Hepatocyte (in vitro differentiated cells): ENCODE data around the gene NUDT3. TPM values are rescaled to one million over a fixed set of nuclear protein-coding genes. Genes with fewer than 3 reads are reported as not detected.

Experiments used
- DNase-seq: peaks from one replicate; pipeline ENCODE4 v3.0.0-alpha.2; 2016; ENCODE audit warnings: low spot score
- H2AFZ ChIP-seq: fragments of 200-600 bp; sonication (generic); 2 replicates; pipeline ENCODE4 v1.6.0; 2016; ENCODE audit warnings: antibody characterized with exemption, mild to moderate bottlenecking
- H3K27ac ChIP-seq: fragments of 200-600 bp; sonication (generic); 2 replicates; pipeline ENCODE4 v1.5.1; 2016; ENCODE audit warnings: mild to moderate bottlenecking
- H3K27me3 ChIP-seq: fragments of 200-600 bp; sonication (generic); 2 replicates; pipeline ENCODE4 v1.6.1; 2016
- H3K36me3 ChIP-seq: fragments of 200-600 bp; sonication (generic); replicated peaks from 2 replicates; pipeline ENCODE4 v1.5.1; 2016; ENCODE audit warnings: low read depth; ENCODE audit not compliant: insufficient read depth
- H3K4me1 ChIP-seq: fragments of 200-600 bp; sonication (generic); 2 replicates; pipeline ENCODE4 v1.5.1; 2016; ENCODE audit warnings: mild to moderate bottlenecking, moderate library complexity; ENCODE audit not compliant: insufficient read depth
- H3K4me2 ChIP-seq: fragments of 200-600 bp; sonication (generic); 2 replicates; pipeline ENCODE4 v1.6.0; 2016
- H3K4me3 ChIP-seq: fragments of 200-600 bp; sonication (generic); 2 replicates; pipeline ENCODE4 v1.5.1; 2016; ENCODE audit warnings: mild to moderate bottlenecking
- H3K79me2 ChIP-seq: fragments of 200-600 bp; sonication (generic); 2 replicates; pipeline ENCODE4 v1.6.0; 2017; ENCODE audit warnings: mild to moderate bottlenecking
- H3K9me2 ChIP-seq: fragments of 200-600 bp; sonication (generic); replicated peaks from 2 replicates; pipeline ENCODE4 v1.6.0; 2017; ENCODE audit warnings: mild to moderate bottlenecking; ENCODE audit not compliant: insufficient read depth
- H3K9me3 ChIP-seq: fragments of 200-600 bp; sonication (generic); 2 replicates; pipeline ENCODE4 v1.5.1; 2016; ENCODE audit warnings: low read depth, mild to moderate bottlenecking
- H4K20me1 ChIP-seq: fragments of 200-600 bp; sonication (generic); 2 replicates; pipeline ENCODE4 v1.6.0; 2016; ENCODE audit warnings: mild to moderate bottlenecking; ENCODE audit not compliant: insufficient read depth, poor library complexity, severe bottlenecking
- CTCF ChIP-seq: fragments of 200-600 bp; sonication (generic); IDR thresholded peaks from 2 replicates; pipeline ENCODE4 v1.5.1; 2016; ENCODE audit warnings: antibody characterized with exemption, mild to moderate bottlenecking; ENCODE audit not compliant: poor library complexity
- EZH2 ChIP-seq: fragments of 200-600 bp; sonication (generic); IDR thresholded peaks from 2 replicates; pipeline ENCODE4 v1.6.1; 2016; ENCODE audit warnings: antibody characterized with exemption, mild to moderate bottlenecking, borderline replicate concordance
- EZH2phosphoT487 ChIP-seq: fragments of 200-600 bp; sonication (generic); IDR thresholded peaks from one replicate; pipeline ENCODE4 v1.6.1; 2018; ENCODE audit warnings: antibody characterized with exemption, mild to moderate bottlenecking, low read depth, moderate library complexity; ENCODE audit not compliant: unreplicated experiment, severe bottlenecking
- WGBS: methylation state at CpG from one replicate; pipeline ENCODE4 v1.1.6; 2016; ENCODE audit warnings: low lambda C conversion rate; ENCODE audit errors: missing lambda C conversion rate; 5-methylcytosine and 5-hydroxymethylcytosine counted together
- polyA plus RNA-seq: library from polyadenylated mRNA; unstranded; fragments of >200 nt; fragmentation: Nextera tagmentation; extraction: Ambion mirVana; gene quantifications from 2 replicates; pipeline ENCODE4 v1.2.1, GENCODE V29; 2016
- total RNA-seq: library from RNA; depleted of rRNA; stranded (reverse); fragments of >200 nt; gene quantifications from 2 replicates; pipeline ENCODE4 v1.2.3, GENCODE V29; 2014

The NUDT3 gene
- total and polyA plus RNA-seq, 2 experiments from 2014 or later: 6.2 to 20.4 TPM

DNA sequence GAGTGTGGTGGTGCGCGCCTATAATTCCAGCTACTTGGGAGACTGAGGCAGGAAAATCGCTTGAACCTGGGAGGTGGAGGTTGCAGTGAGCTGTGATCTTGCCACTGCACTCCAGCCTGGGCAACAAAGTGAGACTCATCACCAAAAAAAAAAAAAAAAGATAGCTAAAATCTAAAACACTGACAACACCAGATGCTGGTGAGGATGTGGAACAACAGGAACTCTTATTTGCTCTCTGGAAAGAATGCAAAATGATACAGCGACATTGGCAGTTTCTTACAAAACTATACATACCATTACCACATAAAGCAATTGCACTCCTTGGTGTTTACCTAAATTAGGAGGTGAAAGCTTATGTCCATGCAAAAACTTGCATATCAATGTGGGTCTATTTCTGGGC is 80.2 kb downstream of the NUDT3 start:
- Histone ChIP-seq H3K4me1 (peaks cover 2% of the 10 kb centered on the region), H2AFZ (no peak overlapping the region), H3K4me2 (no peak overlapping the region), H3K27me3 (no peaks in the 10 kb centered on the region), H3K9me3 (no peaks in the 10 kb centered on the region), H4K20me1 (no peaks in the 10 kb centered on the region), H3K79me2 (peaks cover 73% of the 10 kb centered on the region), H3K27ac (no peak overlapping the region), H3K36me3 (no peaks in the 10 kb centered on the region), H3K9me2 (no peaks in the 10 kb centered on the region), H3K4me3 (no peak overlapping the region)
- 90% methylated on average over 4 of the region's 4 CpGs for WGBS
- DNase-seq: no peak
- TF ChIP-seq EZH2 (no peak), CTCF (no peak), EZH2phosphoT487 (no peak)

GRCh38 chr6:34310817-34311216 is 81.7 kb downstream of the NUDT3 start:
- H3K36me3 ChIP-seq: no peaks in the 10 kb centered on the region
- no peak overlapping the region for H3K4me2 ChIP-seq
- H3K4me3 ChIP-seq: no peak overlapping the region
- TF ChIP-seq EZH2phosphoT487: no peak
- TF ChIP-seq CTCF: no peak
- TF ChIP-seq EZH2: no peak
- no peaks in the 10 kb centered on the region for H3K27me3 ChIP-seq
- DNase-seq: no peak
- WGBS: 95% methylated on average over 6 of the region's 6 CpGs
- no peaks in the 10 kb centered on the region for H4K20me1 ChIP-seq
- no peak overlapping the region for H2AFZ ChIP-seq
- no peak overlapping the region for H3K27ac ChIP-seq
- no peaks in the 10 kb centered on the region for H3K9me2 ChIP-seq
- peaks cover 63% of the 10 kb centered on the region for H3K79me2 ChIP-seq
- peaks cover 5% of the 10 kb centered on the region for H3K4me1 ChIP-seq
- no peaks in the 10 kb centered on the region for H3K9me3 ChIP-seq

GRCh38 chr6:34308483-34308882 is 84.0 kb downstream of the NUDT3 start:
- no peak for TF ChIP-seq EZH2phosphoT487
- TF ChIP-seq EZH2: no peak
- TF ChIP-seq CTCF: no peak
- Histone ChIP-seq H3K79me2 (peaks cover 47% of the 10 kb centered on the region), H3K27me3 (no peaks in the 10 kb centered on the region), H3K9me3 (no peaks in the 10 kb centered on the region), H3K4me1 (peaks cover 8% of the 10 kb centered on the region), H4K20me1 (no peaks in the 10 kb centered on the region), H3K4me3 (no peak overlapping the region), H3K4me2 (no peak overlapping the region), H3K27ac (no peak overlapping the region), H2AFZ (no peak overlapping the region), H3K9me2 (no peaks in the 10 kb centered on the region), H3K36me3 (no peaks in the 10 kb centered on the region)
- WGBS: 93% methylated on average over 2 of the region's 2 CpGs
- DNase-seq: no peak
